Measurements from ENCODE around the gene PPP1R14C.

The PPP1R14C gene

GRCh38 chr6:150293423-150294173 is 150.8 kb downstream of the PPP1R14C start:
- DNase-seq (ENCODE audit: low read depth, low spot score), result peak; percentile 49

- DNase-seq (ENCODE audit: low read depth, low spot score), result no peak
Measured at GRCh38 chr6:150296890-150297289, 154.0 kb downstream of the PPP1R14C start.

GRCh38 chr6:150297327-150298029 is 154.6 kb downstream of the PPP1R14C start:
- DNase-seq (ENCODE audit: low read depth, low spot score), result peak; percentile 93

GRCh38 chr6:150298030-150298380 is 155.2 kb downstream of the PPP1R14C start:
- DNase-seq (ENCODE audit: low read depth, low spot score), result no peak

- DNase-seq (ENCODE audit: low read depth, low spot score), result no peak
Measured at GRCh38 chr6:150298676-150299075, 155.8 kb downstream of the PPP1R14C start.

Measured in astrocyte of the hippocampus (primary cell).